ENCODE data around the gene PABPC1L.
A peak's percentile ranks its signal among the peaks of the same experiment; 100 is the strongest.
"Not testable (repeated sequence)": the region's sequence is repeated elsewhere in the genome, so short reads cannot be mapped to it uniquely, and the experiment has no call there.

PABPC1L gene

DNA sequence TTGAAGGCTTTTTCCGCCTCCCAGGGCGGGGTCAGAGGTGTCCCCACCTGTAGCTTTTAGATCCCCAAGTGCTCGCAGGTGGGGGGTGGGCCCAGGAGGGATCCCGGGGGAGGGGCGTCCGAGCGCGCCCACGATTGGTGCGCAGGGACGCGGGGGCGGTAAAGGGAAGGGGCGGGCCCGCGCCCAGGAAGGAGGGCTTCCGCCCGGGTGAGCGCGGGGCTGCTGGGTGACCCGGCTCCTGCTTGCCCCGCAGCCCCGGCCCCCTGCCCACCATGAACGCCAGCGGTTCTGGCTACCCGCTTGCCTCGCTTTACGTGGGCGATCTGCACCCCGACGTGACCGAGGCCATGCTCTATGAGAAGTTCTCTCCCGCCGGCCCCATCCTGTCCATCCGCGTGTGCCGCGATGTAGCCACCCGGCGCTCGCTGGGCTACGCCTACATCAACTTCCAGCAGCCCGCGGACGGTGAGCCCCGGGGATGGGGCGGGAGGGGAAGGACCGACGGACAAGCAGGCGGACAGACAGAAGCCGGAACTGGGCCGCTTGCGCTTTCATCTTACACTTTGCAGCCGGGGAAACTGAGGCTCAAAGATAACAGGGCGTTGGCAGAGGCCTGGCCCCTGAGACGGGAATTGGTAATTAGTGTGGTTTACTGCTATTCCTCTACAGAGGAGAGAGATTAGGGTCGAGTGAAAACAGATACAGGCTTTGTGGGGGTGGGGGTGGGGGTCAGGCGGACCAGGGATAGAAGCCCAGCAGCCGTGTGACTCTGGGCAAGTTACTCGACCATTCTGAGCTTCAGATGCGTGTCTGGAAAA, at the start of gene PABPC1L:
Gene PABPC1L (plus strand): TSS at position 189 of the 818 bp plus-strand sequence. CDS start 84 bp downstream, at position 273.
- DNase-seq = peak; percentile 80

DNA sequence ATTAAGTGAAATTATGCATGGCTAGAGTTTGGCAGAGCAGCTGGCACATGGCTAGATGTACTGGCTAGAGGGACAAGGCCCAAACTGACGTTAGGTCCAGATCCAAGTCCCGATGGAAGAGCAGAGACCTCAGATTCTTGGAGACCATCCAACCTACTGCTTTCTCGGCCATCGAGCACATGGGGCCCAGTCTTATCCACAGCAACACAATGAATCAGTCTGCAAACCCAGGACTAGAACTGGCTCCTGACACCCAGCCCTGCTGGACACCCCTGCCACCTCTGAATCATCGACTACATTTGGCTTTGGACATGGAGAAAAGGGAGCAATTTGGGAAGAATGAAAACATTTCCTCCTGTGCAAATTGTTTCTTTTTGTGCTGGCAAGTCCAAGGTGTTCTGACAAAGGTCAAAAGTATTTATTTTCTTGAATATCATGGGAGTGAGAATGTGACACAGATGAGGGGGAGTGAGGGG, 48.3 kb upstream of the PABPC1L start:
- DNase-seq = no peak

DNA sequence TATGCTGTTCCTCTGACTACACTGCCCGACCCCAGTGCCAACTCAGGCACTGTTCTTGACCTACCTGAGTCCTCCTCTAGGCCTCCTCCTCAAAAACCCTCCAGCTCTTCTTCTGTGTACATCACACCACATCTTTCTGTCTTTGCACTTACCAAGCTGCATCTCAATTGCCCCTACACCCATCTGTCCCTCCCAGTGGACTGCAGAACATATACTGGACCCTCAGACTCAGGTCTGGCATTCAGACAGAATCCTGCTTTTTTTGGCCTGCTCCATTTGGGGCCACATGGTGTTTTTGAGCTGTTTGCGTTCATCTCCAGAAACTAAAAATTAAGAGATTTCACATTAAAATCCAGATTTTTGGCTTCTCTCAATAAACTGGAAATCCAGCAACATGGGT, 47.6 kb upstream of the PABPC1L start:
- DNase-seq = no peak

GRCh38 chr20:44863365-44864084, 46.3 kb upstream of the PABPC1L start:
- DNase-seq = not testable (repeated sequence)

DNA sequence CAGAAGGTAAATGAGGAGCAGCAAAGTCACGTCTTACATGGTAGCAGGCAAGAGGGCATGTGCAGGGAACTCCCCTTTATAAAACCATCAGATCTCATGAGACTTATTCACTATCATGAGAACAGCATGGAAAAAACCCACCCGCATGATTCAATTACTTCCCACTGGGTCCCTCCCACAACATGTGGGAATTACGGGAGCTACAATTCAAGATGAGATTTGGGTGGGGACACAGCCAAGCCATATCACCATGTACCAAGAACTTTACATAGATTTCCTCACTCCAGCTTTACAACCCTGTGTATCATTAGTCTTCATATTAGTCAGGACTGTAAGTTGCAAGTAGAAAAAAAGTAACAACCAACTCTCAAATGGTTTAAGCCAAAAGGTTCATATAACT, 45.4 kb upstream of the PABPC1L start:
- DNase-seq = not testable (repeated sequence)

DNA sequence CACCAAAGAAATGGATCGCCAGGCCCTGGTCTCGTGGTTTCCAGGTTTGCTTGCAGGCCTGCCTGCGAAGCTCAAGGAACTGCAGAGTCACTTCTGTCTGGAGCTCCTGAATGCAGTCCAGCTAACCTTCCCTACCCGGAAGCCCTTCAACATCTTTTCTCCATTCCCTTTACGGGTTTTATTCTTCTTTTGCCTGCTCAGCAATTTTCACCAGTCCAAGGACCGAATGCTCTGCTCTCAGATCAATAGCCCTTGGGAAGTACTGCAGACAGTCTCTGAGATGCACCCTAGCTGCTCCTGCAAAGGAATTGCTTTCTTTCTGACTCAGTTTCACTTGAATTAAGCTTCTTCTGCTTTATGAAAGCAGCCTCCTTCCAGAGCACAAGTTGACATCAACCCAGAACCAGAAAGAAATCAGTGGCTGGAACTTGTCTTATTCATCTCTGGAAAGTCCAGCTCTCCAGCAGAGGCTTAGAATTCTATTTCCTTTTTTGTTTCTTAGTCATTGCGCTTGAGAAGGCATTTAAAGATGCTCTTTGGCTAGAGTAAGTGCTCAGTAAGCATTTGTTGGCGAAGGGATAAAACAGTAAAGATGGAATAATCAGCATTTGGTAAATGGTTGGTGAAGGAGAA, 43.0 kb upstream of the PABPC1L start:
- no peak for DNase-seq

DNA sequence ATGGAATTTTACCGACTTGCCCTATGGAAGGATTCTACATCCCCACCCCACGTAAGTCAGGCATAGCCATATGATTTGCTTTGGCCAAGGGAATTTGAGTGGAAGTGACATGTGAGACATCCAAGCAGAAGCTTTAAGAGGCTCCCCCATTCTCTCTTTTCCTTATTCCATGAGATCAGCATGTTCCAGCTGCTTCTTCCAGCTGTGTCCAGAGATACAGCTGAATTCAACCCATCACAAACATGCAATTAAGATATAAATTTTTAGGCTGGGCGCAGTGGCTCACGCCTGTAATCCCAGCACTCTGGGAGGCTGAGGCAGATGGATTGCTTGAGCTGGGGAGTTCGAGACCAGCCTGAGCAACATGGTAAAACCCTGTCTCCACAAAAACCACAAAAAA, 40.4 kb upstream of the PABPC1L start:
- DNase-seq = no peak

DNA sequence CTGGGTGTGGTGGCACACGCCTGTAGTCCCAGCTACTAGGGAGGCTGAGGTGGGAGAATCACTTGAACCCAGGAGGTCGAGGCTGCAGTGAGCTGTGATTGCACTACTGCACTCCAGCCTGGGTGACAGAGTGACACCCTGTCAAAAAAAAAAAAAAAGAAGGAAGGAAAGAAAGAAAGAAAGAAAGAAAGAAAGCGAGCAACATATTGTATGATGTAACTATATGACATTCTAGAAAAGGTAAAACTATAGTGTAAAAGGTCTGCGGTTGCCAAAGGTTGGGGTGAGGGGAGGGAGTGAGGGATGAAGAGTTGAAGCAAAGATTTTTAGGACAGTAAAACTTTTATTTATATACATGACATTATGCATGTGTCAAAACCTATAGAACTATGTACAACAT, 27.5 kb upstream of the PABPC1L start:
- not testable (repeated sequence) for DNase-seq

DNA sequence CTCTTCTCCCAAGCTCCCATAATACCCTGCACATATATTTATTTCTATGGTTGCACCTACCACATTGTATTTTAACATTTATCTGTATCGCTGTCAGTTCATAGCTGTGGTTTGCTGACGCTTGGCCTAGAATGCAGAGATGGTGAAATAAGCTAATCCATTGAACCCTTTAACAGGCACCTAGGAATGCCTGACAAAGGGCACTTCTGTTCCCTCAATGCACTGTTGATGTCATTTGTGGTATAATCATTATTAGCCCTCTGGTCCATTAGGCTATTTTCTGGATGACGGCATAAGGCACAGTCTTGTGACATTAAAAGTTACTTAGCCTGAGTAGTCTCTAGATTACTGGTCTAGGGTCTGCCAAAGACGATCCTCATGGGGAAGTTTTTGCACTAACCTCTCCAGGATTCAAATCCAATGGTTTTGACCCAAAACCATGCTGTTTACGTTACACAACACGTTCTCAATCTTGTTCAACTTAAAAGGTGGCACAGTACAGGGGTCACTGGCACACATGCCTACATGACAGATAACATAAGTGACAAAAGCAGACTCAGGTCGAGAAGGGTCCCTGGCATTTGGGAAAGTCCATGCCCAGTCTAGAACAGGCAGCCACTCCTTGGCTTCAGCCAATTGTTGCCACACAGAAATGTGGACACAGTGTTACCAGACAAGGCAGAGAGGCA, 26.5 kb upstream of the PABPC1L start:
- no peak for DNase-seq

DNA sequence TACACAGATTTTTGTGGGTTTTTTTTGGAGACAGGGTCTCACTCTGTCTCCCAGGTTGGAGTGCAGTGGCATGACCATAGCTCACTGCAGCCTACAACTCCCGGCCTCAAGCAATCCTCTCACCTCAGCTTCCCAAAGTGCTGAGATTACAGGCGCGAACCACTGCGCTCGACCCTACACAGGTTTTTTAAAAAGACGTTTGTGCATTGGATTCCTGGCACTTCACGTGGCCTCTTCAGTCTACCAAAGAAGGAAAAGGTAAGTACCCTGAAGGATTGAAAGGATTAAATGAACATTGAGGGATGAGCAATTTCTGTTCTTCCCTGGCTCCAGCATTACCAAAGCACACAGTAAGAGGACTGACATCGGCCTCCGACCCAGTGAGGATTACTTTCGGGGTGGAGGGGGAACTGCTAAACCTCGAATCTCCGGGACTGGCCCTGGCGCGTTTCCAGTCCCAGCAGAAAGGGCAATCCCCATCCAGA, 24.9 kb upstream of the PABPC1L start:
- DNase-seq = no peak

DNA sequence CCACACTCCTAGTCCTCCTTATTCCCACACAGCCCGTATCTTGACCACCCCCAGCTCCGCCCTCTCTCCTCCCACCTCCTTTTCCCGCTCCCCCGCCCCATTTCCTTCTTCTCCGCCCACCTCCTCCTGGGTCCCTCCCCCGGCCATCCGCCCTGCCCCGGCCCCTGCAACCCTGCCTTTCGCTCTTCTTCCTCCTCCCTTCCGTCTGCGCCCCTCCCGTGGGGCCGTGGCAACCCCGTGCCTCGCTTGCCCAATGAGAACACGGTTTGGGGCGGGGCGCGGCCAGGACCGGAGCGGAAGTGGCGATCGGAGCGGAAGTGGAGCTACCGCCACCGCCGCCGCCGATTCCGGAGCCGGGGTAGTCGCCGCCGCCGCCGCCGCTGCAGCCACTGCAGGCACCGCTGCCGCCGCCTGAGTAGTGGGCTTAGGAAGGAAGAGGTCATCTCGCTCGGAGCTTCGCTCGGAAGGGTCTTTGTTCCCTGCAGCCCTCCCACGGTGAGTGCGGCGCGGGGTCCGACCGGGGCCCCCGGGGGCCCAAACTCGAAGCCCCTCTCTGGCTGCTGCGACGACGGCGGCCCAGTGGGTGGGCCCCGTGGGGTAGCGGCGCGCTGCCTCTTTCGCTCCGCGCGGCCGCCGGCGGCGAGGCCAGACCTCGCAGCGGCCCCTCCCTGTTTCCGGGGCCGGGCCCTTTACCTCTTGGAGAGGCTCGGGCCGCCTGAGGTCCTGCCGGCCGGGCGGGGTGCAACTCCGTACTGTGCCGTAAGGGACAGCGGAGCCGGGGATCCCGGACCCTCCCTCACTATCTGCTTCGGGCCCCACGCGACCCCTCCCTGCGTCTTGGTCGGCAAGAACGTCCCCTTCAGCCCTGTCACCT, 24.2 kb upstream of the PABPC1L start, which contains the start of gene YWHAB:
Gene YWHAB (plus strand): TSS at position 314 of the 874 bp plus-strand sequence. CDS start 15,829 bp downstream, outside the sequence.
- DNase-seq = peak; percentile 99

GRCh38 chr20:44886266-44886651, 23.6 kb upstream of the PABPC1L start:
- no peak for DNase-seq

DNA sequence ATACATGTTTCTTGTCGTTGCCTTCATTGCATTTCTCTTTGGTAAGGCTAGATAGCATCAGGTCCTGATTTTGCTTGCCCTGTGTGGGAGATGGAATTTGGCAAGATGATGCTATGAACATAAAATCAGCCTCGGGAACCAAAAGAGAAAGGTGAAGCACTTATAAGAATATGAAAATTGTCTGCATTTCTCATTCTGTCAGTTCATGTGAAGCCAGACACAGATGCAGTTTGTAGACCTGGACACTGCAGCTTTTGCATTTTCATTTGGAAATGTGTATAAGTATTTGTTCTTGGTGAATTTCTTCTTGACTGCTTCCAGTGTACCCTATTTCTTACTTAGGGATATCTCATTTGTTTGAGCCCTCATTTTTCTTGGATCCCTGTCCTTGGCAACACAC, 23.0 kb upstream of the PABPC1L start:
- DNase-seq = no peak

- DNase-seq = no peak
Measured at GRCh38 chr20:44887466-44887865, 22.4 kb upstream of the PABPC1L start.

DNA sequence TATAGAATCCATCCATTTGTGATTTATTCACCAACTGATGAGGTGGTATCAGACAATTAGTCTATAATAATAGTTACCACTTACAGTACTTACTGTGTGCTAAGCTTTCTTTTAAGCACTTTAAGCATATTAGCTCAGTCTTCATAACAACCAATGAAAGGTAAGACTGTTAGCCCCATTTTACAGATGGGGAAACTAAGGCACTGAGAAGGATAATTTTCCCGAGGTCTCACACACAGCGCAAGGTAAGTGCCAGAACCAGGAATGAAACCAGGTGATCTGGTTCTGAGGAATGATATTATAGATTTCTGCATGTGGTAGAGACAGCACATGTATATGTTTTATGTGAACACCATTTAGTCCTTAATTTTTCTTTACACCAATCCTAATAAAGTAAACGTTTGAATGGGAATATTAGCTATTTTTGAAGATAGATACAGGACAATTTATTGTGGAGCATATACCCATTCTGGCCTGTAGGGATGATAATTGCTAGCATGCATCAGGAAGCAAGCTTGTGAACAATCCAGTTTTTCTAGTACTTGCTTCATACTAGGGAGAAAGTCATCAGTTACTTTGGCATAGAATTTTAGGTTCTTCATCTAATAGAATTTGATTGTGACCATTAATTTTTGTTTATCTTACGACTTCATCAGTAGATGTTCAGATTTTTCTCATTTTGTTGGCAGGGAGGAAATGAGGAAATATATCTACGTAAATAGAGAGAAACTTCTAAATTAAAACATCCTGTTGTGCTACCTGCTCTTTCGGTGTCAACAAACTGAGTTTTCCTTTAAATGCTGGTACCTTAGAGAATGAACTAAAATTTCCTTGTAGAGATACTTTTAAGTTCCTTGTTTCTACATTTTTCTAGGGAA, 21.4 kb upstream of the PABPC1L start:
- no peak for DNase-seq

- DNase-seq = no peak
Measured at GRCh38 chr20:44891826-44892225, 18.0 kb upstream of the PABPC1L start.

GRCh38 chr20:44894959-44895358, 14.9 kb upstream of the PABPC1L start:
- DNase-seq = no peak

DNA sequence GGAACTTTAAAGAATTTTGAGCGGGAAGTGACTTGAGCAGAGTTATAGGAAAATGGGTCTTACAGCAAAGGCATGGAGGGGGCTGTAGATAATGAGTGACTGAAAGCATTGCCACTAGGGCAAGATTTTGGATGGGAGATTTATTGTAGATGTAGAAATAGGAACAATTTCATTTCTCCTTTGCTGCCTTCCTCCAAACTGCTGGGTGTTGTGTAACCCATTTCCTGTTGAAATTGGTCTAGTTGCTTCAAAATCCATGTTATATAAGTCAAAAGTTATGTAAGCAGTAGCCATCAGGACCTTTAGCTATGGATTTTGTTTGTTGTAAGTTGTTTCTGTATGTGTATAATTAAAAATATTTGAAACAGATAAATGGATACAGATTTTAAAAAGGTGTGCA, 13.3 kb upstream of the PABPC1L start:
- DNase-seq = no peak

GRCh38 chr20:44897133-44897532, 12.7 kb upstream of the PABPC1L start:
- DNase-seq = no peak

DNA sequence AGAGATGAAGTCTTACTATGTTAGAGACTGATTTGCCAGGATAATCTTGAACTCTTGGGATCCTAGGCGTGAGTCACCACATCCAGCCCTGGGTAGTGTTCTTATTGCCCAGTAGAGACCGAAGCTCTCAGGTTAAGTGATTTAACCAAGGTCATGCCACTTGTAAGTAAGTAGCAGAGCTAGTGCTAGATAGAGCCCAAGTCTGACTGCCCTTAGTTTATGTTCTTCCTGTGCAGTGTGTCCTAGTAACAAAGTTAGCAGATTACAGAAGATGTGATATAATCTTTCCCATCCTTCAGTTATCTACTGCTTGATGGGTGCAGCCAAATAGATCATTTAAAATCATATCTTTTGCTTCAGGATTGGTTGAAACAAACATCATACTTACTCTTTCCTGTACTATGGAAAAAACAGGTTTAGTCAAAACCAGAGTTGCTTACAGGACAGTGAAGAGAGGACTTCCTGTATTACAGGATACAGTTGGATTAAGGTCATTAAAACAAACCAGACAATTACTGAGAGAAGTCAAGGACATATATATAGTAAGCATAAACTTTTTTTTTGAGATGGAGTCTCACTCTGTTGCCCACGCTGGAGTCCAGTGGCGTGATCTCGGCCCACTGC, 9.5 kb upstream of the PABPC1L start:
- peak; percentile 54 for DNase-seq

All from activated CD4-positive, alpha-beta T cell treated with anti-CD3 and anti-CD28 coated beads, Interleukin-2, amount 50 U/mL, for 16 hours (primary cell).